Mesendoderm (in vitro differentiated cells): ENCODE measurements around the gene PRRT2.
"Not testable (repeated sequence)": the region's sequence is repeated elsewhere in the genome, so short reads cannot be mapped to it uniquely, and the experiment has no call there.

Experiments
- DNase-seq: peaks from one replicate; pipeline ENCODE4 v3.0.0; 2013
- H2AK5ac ChIP-seq: 2 replicates; pipeline ENCODE4 v1.6.1; 2013; ENCODE audit warnings: low read length, inconsistent platforms
- H2BK120ac ChIP-seq: 2 replicates; pipeline ENCODE4 v1.6.1; 2013; ENCODE audit warnings: low read depth, mild to moderate bottlenecking, low read length, moderate library complexity, mixed read lengths
- H2BK15ac ChIP-seq: replicated peaks from 2 replicates; pipeline ENCODE4 v1.6.1; 2013; ENCODE audit warnings: low read depth, mild to moderate bottlenecking, moderate library complexity
- H2BK5ac ChIP-seq: 2 replicates; pipeline ENCODE4 v1.6.1; 2013; ENCODE audit warnings: low read length, inconsistent platforms
- H3K18ac ChIP-seq: 2 replicates; pipeline ENCODE4 v1.6.1; 2013; ENCODE audit warnings: mild to moderate bottlenecking, low read length, mixed read lengths
- H3K23ac ChIP-seq: one replicate; pipeline ENCODE4 v1.6.1; 2013; ENCODE audit warnings: low read length
- H3K27ac ChIP-seq: 2 replicates; pipeline ENCODE4 v1.5.1; 2013; ENCODE audit warnings: low read depth, mild to moderate bottlenecking, inconsistent platforms, low read length, moderate library complexity
- H3K27me3 ChIP-seq: 2 replicates; pipeline ENCODE4 v1.6.1; 2013; ENCODE audit warnings: low read length, control low read depth, mild to moderate bottlenecking, inconsistent platforms; ENCODE audit not compliant: insufficient read depth, poor library complexity
- H3K36me3 ChIP-seq: 2 replicates; pipeline ENCODE4 v1.6.1; 2013; ENCODE audit warnings: low read length, inconsistent platforms; ENCODE audit not compliant: control insufficient read depth, insufficient read depth
- H3K4ac ChIP-seq: one replicate; pipeline ENCODE4 v1.6.1; 2013; ENCODE audit warnings: low read depth, mild to moderate bottlenecking, low read length, moderate library complexity
- H3K4me1 ChIP-seq: 2 replicates; pipeline ENCODE4 v1.6.1; 2013; ENCODE audit warnings: low read depth, low read length, inconsistent platforms; ENCODE audit not compliant: control insufficient read depth
- H3K4me2 ChIP-seq: 2 replicates; pipeline ENCODE4 v1.6.1; 2013; ENCODE audit warnings: low read length
- H3K4me3 ChIP-seq: 2 replicates; pipeline ENCODE4 v1.5.1; 2013; ENCODE audit warnings: mild to moderate bottlenecking, low read length
- H3K56ac ChIP-seq: one replicate; pipeline ENCODE4 v1.6.1; 2013; ENCODE audit warnings: low read length
- H3K79me1 ChIP-seq: 2 replicates; pipeline ENCODE4 v1.6.1; 2013; ENCODE audit warnings: low read length, inconsistent platforms
- H3K79me2 ChIP-seq: 2 replicates; pipeline ENCODE4 v1.6.1; 2013; ENCODE audit warnings: mild to moderate bottlenecking, low read length; ENCODE audit not compliant: control insufficient read depth, insufficient read depth
- H3K9ac ChIP-seq: 2 replicates; pipeline ENCODE4 v1.6.1; 2013; ENCODE audit warnings: low read length, inconsistent platforms
- H4K5ac ChIP-seq: one replicate; pipeline ENCODE4 v1.6.1; 2013; ENCODE audit warnings: low read length
- H4K8ac ChIP-seq: one replicate; pipeline ENCODE4 v1.6.1; 2013; ENCODE audit warnings: low read depth, mild to moderate bottlenecking, control low read depth, low read length, moderate library complexity
- WGBS: extraction: QIAGEN DNeasy Blood & Tissue Kit; methylation state at CpG from one replicate; pipeline ENCODE4 v1.1.7; 2013; ENCODE audit warnings: low lambda C conversion rate, missing lambda C conversion rate; ENCODE audit not compliant: insufficient coverage; ENCODE audit errors: extremely low coverage; 5-methylcytosine and 5-hydroxymethylcytosine counted together

Gene PRRT2

GRCh38 chr16:29833219-29833618, 21.2 kb downstream of the PRRT2 start:
- not testable (repeated sequence) for H3K27me3 ChIP-seq, H4K5ac ChIP-seq, H3K79me2 ChIP-seq, H3K79me1 ChIP-seq, H3K36me3 ChIP-seq, H3K4me3 ChIP-seq, H3K56ac ChIP-seq, H3K4ac ChIP-seq, H2BK5ac ChIP-seq, H3K23ac ChIP-seq, H2BK120ac ChIP-seq, H4K8ac ChIP-seq, H2AK5ac ChIP-seq, H3K9ac ChIP-seq, H3K18ac ChIP-seq, H2BK15ac ChIP-seq, H3K4me2 ChIP-seq, H3K27ac ChIP-seq, DNase-seq, H3K4me1 ChIP-seq
- no CpG with 5 or more reads among the region's 4 CpGs for WGBS

- no peaks in the 10 kb centered on the region for H3K36me3 ChIP-seq
- H3K56ac ChIP-seq = no peak overlapping the region
- no peaks in the 10 kb centered on the region for H3K4me1 ChIP-seq
- no peak overlapping the region for H4K8ac ChIP-seq
- no peak overlapping the region for H2BK15ac ChIP-seq
- H3K27ac ChIP-seq = no peak overlapping the region
- no peak overlapping the region for H3K18ac ChIP-seq
- WGBS = no CpG with 5 or more reads among the region's 5 CpGs
- no peaks in the 10 kb centered on the region for H3K79me1 ChIP-seq
- no peak overlapping the region for H3K23ac ChIP-seq
- H3K27me3 ChIP-seq = no peaks in the 10 kb centered on the region
- no peak overlapping the region for H3K9ac ChIP-seq
- no peak overlapping the region for H2BK5ac ChIP-seq
- no peak overlapping the region for H3K4ac ChIP-seq
- no peak overlapping the region for H2BK120ac ChIP-seq
- no peak overlapping the region for H4K5ac ChIP-seq
- no peaks in the 10 kb centered on the region for H3K79me2 ChIP-seq
- no peak for DNase-seq
- no peak overlapping the region for H3K4me3 ChIP-seq
- H2AK5ac ChIP-seq = no peak overlapping the region
- H3K4me2 ChIP-seq = no peak overlapping the region
Observed at GRCh38 chr16:29834079-29834478, 22.1 kb downstream of the PRRT2 start.

- Histone ChIP-seq H3K56ac (no peak overlapping the region), H2BK5ac (no peak overlapping the region), H2BK15ac (no peak overlapping the region), H3K9ac (no peak overlapping the region), H4K5ac (no peak overlapping the region), H3K36me3 (no peaks in the 10 kb centered on the region), H3K4me3 (no peak overlapping the region), H3K4ac (no peak overlapping the region), H3K4me2 (no peak overlapping the region), H3K4me1 (no peaks in the 10 kb centered on the region), H2AK5ac (no peak overlapping the region), H3K79me2 (no peaks in the 10 kb centered on the region), H3K27ac (no peak overlapping the region), H2BK120ac (no peak overlapping the region), H4K8ac (no peak overlapping the region), H3K79me1 (no peaks in the 10 kb centered on the region), H3K23ac (no peak overlapping the region), H3K27me3 (no peaks in the 10 kb centered on the region), H3K18ac (no peak overlapping the region)
- no CpG with 5 or more reads among the region's 7 CpGs for WGBS
- DNase-seq = no peak
Observed at GRCh38 chr16:29835926-29836325, 23.9 kb downstream of the PRRT2 start.

- H3K56ac ChIP-seq = peak overlapping the region; percentile 34
- no peak overlapping the region for H3K9ac ChIP-seq
- no peak for DNase-seq
- no peak overlapping the region for H2BK120ac ChIP-seq
- H3K4me1 ChIP-seq = no peaks in the 10 kb centered on the region
- no peaks in the 10 kb centered on the region for H3K36me3 ChIP-seq
- H3K79me1 ChIP-seq = no peaks in the 10 kb centered on the region
- H2BK5ac ChIP-seq = no peak overlapping the region
- H3K23ac ChIP-seq = no peak overlapping the region
- H3K4ac ChIP-seq = no peak overlapping the region
- H3K27me3 ChIP-seq = no peaks in the 10 kb centered on the region
- H2BK15ac ChIP-seq = no peak overlapping the region
- no peak overlapping the region for H2AK5ac ChIP-seq
- no peaks in the 10 kb centered on the region for H3K79me2 ChIP-seq
- no peak overlapping the region for H4K5ac ChIP-seq
- H4K8ac ChIP-seq = no peak overlapping the region
- H3K4me3 ChIP-seq = no peak overlapping the region
- WGBS = no CpG with 5 or more reads among the region's 15 CpGs
- no peak overlapping the region for H3K18ac ChIP-seq
- H3K4me2 ChIP-seq = no peak overlapping the region
- H3K27ac ChIP-seq = no peak overlapping the region
Observed at GRCh38 chr16:29836623-29837022, 24.6 kb downstream of the PRRT2 start.

- no peak overlapping the region for H2BK15ac ChIP-seq
- H3K18ac ChIP-seq = no peak overlapping the region
- no peaks in the 10 kb centered on the region for H3K36me3 ChIP-seq
- H3K27me3 ChIP-seq = no peaks in the 10 kb centered on the region
- H3K79me1 ChIP-seq = no peaks in the 10 kb centered on the region
- no peak overlapping the region for H2AK5ac ChIP-seq
- no peak overlapping the region for H2BK5ac ChIP-seq
- no peaks in the 10 kb centered on the region for H3K4me1 ChIP-seq
- no peak overlapping the region for H3K27ac ChIP-seq
- H2BK120ac ChIP-seq = no peak overlapping the region
- H3K4ac ChIP-seq = no peak overlapping the region
- no peak for DNase-seq
- H3K4me3 ChIP-seq = no peak overlapping the region
- no peak overlapping the region for H4K8ac ChIP-seq
- no peak overlapping the region for H4K5ac ChIP-seq
- H3K4me2 ChIP-seq = no peak overlapping the region
- no peaks in the 10 kb centered on the region for H3K79me2 ChIP-seq
- WGBS = no CpG with 5 or more reads among the region's 5 CpGs
- H3K56ac ChIP-seq = no peak overlapping the region
- H3K23ac ChIP-seq = no peak overlapping the region
- no peak overlapping the region for H3K9ac ChIP-seq
Observed at GRCh38 chr16:29837841-29838240, 25.8 kb downstream of the PRRT2 start.

- no peak overlapping the region for H3K4me3 ChIP-seq
- H3K27ac ChIP-seq = no peak overlapping the region
- no peaks in the 10 kb centered on the region for H3K27me3 ChIP-seq
- H2BK120ac ChIP-seq = no peak overlapping the region
- no peaks in the 10 kb centered on the region for H3K79me1 ChIP-seq
- no CpG with 5 or more reads among the region's 6 CpGs for WGBS
- no peak overlapping the region for H2BK5ac ChIP-seq
- no peak overlapping the region for H4K5ac ChIP-seq
- no peaks in the 10 kb centered on the region for H3K4me1 ChIP-seq
- H2BK15ac ChIP-seq = no peak overlapping the region
- H3K18ac ChIP-seq = no peak overlapping the region
- no peaks in the 10 kb centered on the region for H3K36me3 ChIP-seq
- H3K4me2 ChIP-seq = no peak overlapping the region
- no peak overlapping the region for H4K8ac ChIP-seq
- H3K4ac ChIP-seq = no peak overlapping the region
- H3K79me2 ChIP-seq = no peaks in the 10 kb centered on the region
- peak overlapping the region; percentile 3 for H3K23ac ChIP-seq
- no peak for DNase-seq
- H3K56ac ChIP-seq = no peak overlapping the region
- H3K9ac ChIP-seq = no peak overlapping the region
- H2AK5ac ChIP-seq = no peak overlapping the region
Observed at GRCh38 chr16:29839822-29840221, 27.8 kb downstream of the PRRT2 start.
